ENCODE results near the gene ANKRD37. TPM values are rescaled to one million over a fixed set of nuclear protein-coding genes. Genes with fewer than 3 reads are reported as not detected.

ANKRD37 gene
- total and polyA plus RNA-seq, 4 donors, result 1.2 to 7.9 (median 3.4) TPM

GRCh38 chr4:185398618-185399017, 2.0 kb downstream of the ANKRD37 start:
- H3K4me3 ChIP-seq (ENCODE audit: low read depth in 1 of 3, low read length in 3 of 3), result no peak overlapping the region
- H3K27me3 ChIP-seq (ENCODE audit: control insufficient read depth in 4 of 4, insufficient read depth in 4 of 4, low read length in 3 of 4), result no peaks in the 10 kb centered on the region
- DNase-seq (ENCODE audit: low spot score), result no peak
- WGBS, result 65% methylated on average over 2 of the region's 2 CpGs
- TF ChIP-seq FOXA2 (IDR thresholded peaks at IDR 0.05), result no peak
- TF ChIP-seq GABPA (IDR thresholded peaks at IDR 0.05 in 1 of 2, conservative IDR thresholded peaks at IDR 0.05 in 1 of 2), result no peak
- TF ChIP-seq FOXA1 (IDR thresholded peaks at IDR 0.05), result no peak
- TF ChIP-seq HNF4A (conservative IDR thresholded peaks at IDR 0.05), result no peak
- no peak for TF ChIP-seq CTCF (IDR thresholded peaks at IDR 0.05; ENCODE audit: low read depth, low read length, missing input control)
- no peak for TF ChIP-seq SP1 (IDR thresholded peaks at IDR 0.05)
- no peak for TF ChIP-seq EGR1 (IDR thresholded peaks at IDR 0.05; ENCODE audit: low read depth in 2 of 2)
- no peak for TF ChIP-seq YY1 (IDR thresholded peaks at IDR 0.05)
- TF ChIP-seq REST (IDR thresholded peaks at IDR 0.05), result no peak
- TF ChIP-seq JUND (IDR thresholded peaks at IDR 0.05), result no peak
- no peak for TF ChIP-seq RXRA (IDR thresholded peaks at IDR 0.05)
- TF ChIP-seq ATF3 (IDR thresholded peaks at IDR 0.05), result no peak
- no peak for TF ChIP-seq MAX (IDR thresholded peaks at IDR 0.05)
- TF ChIP-seq NR2F2 (IDR thresholded peaks at IDR 0.05), result no peak
- no peak for TF ChIP-seq HNF4G (IDR thresholded peaks at IDR 0.05)
- peaks cover 0 to 11% (median 7%) of the 10 kb centered on the region in 4 donors for H3K4me1 ChIP-seq (ENCODE audit: control insufficient read depth in 4 of 4, insufficient read depth in 4 of 4, low read length in 3 of 4)
- peak overlapping the region in 1 of 2 donors; percentile 10 for H3K27ac ChIP-seq (ENCODE audit: low read depth in 1 of 2, low read length in 2 of 2)
- H3K36me3 ChIP-seq (ENCODE audit: control insufficient read depth in 4 of 4, insufficient read depth in 3 of 4, low read depth in 1 of 4, low read length in 3 of 4), result peaks cover 0 to 34% (median 18%) of the 10 kb centered on the region in 4 donors
- H3K9me3 ChIP-seq (ENCODE audit: control insufficient read depth in 4 of 4, low read length in 3 of 4), result no peaks in the 10 kb centered on the region
- no peak overlapping the region for H3K9ac ChIP-seq (ENCODE audit: low read depth in 1 of 2, low read length in 2 of 2)

GRCh38 chr4:185399466-185399865, 2.8 kb downstream of the ANKRD37 start:
- no peak overlapping the region for H3K27ac ChIP-seq (ENCODE audit: low read depth in 1 of 2, low read length in 2 of 2)
- no peaks in the 10 kb centered on the region for H3K9me3 ChIP-seq (ENCODE audit: control insufficient read depth in 4 of 4, low read length in 3 of 4)
- H3K4me3 ChIP-seq (ENCODE audit: low read depth in 1 of 3, low read length in 3 of 3), result no peak overlapping the region
- H3K27me3 ChIP-seq (ENCODE audit: control insufficient read depth in 4 of 4, insufficient read depth in 4 of 4, low read length in 3 of 4), result no peaks in the 10 kb centered on the region
- peaks cover 0 to 34% (median 18%) of the 10 kb centered on the region in 4 donors for H3K36me3 ChIP-seq (ENCODE audit: control insufficient read depth in 4 of 4, insufficient read depth in 3 of 4, low read depth in 1 of 4, low read length in 3 of 4)
- H3K4me1 ChIP-seq (ENCODE audit: control insufficient read depth in 4 of 4, insufficient read depth in 4 of 4, low read length in 3 of 4), result peaks cover 0 to 11% (median 7%) of the 10 kb centered on the region in 4 donors
- WGBS, result 84% methylated on average over 8 of the region's 8 CpGs
- no peak for DNase-seq (ENCODE audit: low spot score)
- no peak overlapping the region for H3K9ac ChIP-seq (ENCODE audit: low read depth in 1 of 2, low read length in 2 of 2)
- TF ChIP-seq CTCF (IDR thresholded peaks at IDR 0.05; ENCODE audit: low read depth, low read length, missing input control) (no peak), YY1 (IDR thresholded peaks at IDR 0.05) (no peak), NR2F2 (IDR thresholded peaks at IDR 0.05) (no peak), EGR1 (IDR thresholded peaks at IDR 0.05; ENCODE audit: low read depth in 2 of 2) (no peak)
